Adrenal gland (tissue), 5 donors: Measurements from ENCODE around the gene ATF6B.

Source experiments
- POLR2A ChIP-seq, 2 donors: fragments of 450-650 bp; IDR thresholded peaks; one replicate each; pipeline ENCODE4 v1.6.1; 2017; ENCODE audit warnings: antibody characterized with exemption in 2 of 2, mild to moderate bottlenecking in 2 of 2, moderate library complexity in 1 of 2
- TF ChIP-seq, protein P1 (sequence below), 6 experiments: fragments of 450-650 bp in 4 of 6; fragments of 200-600 bp in 2 of 6; sonication (generic) in 1 of 6; IDR thresholded peaks; 1 replicate in 5 of 6; 2 replicates in 1 of 6; pipeline versions ENCODE4 v1.5.1 to v1.8.0; 2016 to 2021; ENCODE audit warnings: antibody characterized with exemption in 6 of 6, mild to moderate bottlenecking in 2 of 6, moderate library complexity in 1 of 6
- donor health status: DM: no; HTN: no; CAD: no.

DNA sequence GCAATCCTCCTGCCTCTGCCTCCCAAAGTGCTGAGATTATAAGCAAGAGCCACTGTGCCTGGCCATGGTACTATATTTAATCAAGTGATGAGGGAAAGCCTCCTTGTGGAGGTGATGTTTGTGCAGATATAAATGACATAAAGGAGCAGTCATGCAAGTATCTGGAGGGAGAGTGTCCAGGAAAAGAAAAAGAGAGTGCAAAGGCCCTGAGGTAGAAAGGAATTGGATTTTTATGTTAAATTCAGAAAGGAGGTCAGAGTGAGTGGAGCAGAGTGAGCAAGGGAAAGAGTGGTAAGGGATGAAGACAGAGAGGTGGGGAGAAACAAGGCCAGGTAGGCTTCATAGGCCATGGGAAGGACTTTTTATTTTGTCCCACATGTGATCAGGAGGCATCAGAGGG, 9.4 kb upstream of the ATF6B start:
- TF ChIP-seq, protein P1, sequence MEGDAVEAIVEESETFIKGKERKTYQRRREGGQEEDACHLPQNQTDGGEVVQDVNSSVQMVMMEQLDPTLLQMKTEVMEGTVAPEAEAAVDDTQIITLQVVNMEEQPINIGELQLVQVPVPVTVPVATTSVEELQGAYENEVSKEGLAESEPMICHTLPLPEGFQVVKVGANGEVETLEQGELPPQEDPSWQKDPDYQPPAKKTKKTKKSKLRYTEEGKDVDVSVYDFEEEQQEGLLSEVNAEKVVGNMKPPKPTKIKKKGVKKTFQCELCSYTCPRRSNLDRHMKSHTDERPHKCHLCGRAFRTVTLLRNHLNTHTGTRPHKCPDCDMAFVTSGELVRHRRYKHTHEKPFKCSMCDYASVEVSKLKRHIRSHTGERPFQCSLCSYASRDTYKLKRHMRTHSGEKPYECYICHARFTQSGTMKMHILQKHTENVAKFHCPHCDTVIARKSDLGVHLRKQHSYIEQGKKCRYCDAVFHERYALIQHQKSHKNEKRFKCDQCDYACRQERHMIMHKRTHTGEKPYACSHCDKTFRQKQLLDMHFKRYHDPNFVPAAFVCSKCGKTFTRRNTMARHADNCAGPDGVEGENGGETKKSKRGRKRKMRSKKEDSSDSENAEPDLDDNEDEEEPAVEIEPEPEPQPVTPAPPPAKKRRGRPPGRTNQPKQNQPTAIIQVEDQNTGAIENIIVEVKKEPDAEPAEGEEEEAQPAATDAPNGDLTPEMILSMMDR (IDR thresholded peaks at IDR 0.05) = no peak
- TF ChIP-seq POLR2A (IDR thresholded peaks at IDR 0.05) = no peak
